VCaP (cell line): Measurements from ENCODE around the gene EIF4A3.

ENCODE experiments used
- H3K27ac ChIP-seq: fragments of 450-650 bp; 2 replicates; pipeline ENCODE4 v1.5.1; 2017
- CTCF ChIP-seq: fragments of 450-650 bp; conservative IDR thresholded peaks from 2 replicates; pipeline ENCODE4 v1.5.1; 2017; ENCODE audit warnings: mild to moderate bottlenecking, moderate library complexity

The EIF4A3 gene

GRCh38 chr17:80110927-80111701 is 35.8 kb downstream of the EIF4A3 start:
- TF ChIP-seq CTCF = no peak
- H3K27ac ChIP-seq = no peak overlapping the region

GRCh38 chr17:80110447-80110812 is 36.5 kb downstream of the EIF4A3 start:
- H3K27ac ChIP-seq = no peak overlapping the region
- no peak for TF ChIP-seq CTCF

DNA sequence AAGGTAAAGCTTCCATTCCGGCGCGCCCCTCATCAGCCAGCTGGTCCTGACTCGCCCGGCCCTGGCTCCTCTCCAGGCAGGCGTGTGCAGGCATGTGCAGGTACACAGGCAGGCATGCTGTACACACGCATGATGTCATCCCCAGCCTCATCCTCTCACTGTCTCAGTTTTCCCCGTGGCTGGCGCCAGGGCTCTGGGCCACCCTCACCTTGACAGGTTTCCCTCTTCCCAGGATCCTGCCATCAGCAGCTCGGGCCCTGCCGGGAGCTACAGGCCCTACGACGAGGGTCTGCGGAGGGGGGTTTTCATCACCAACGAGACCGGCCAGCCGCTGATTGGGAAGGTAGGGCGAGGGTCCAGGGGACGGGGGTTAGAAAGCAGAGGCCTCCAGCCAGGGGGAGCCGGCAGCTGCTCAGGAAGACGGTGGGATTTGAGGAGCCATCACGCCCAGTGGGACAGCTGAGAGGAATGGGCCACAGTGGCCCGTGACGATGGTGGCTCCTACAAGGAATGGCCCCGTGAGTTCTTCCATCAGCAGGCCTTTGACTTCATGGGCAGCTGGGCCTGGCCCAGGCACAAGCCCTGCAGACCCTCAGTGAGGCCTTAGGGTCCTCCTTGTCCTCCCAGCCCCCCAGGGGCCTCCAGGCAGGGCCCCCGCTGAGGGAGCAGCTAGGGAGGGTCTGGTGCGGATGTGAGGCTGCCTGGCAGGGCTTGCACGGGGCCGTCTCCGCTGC is 37.0 kb downstream of the EIF4A3 start:
- no peak overlapping the region for H3K27ac ChIP-seq
- no peak for TF ChIP-seq CTCF

GRCh38 chr17:80109066-80109660 is 37.8 kb downstream of the EIF4A3 start:
- no peak overlapping the region for H3K27ac ChIP-seq
- TF ChIP-seq CTCF = no peak

- H3K27ac ChIP-seq = no peak overlapping the region
- TF ChIP-seq CTCF = no peak
These were observed 38.6 kb downstream of the EIF4A3 start for GRCh38 chr17:80108036-80108971.

GRCh38 chr17:80107231-80108021 is 39.5 kb downstream of the EIF4A3 start:
- TF ChIP-seq CTCF = no peak
- H3K27ac ChIP-seq = no peak overlapping the region
